C4-2B (cell line): Measurements from ENCODE around the gene KCNA10.

ENCODE experiments used
- ZFX ChIP-seq: fragments of 450-650 bp; IDR thresholded peaks from 2 replicates; pipeline ENCODE4 v1.6.1; 2017
- TF ChIP-seq, protein P1 (sequence below): fragments of 450-650 bp; conservative IDR thresholded peaks from 2 replicates; pipeline ENCODE4 v1.5.1; 2017; ENCODE audit warnings: mild to moderate bottlenecking

DNA sequence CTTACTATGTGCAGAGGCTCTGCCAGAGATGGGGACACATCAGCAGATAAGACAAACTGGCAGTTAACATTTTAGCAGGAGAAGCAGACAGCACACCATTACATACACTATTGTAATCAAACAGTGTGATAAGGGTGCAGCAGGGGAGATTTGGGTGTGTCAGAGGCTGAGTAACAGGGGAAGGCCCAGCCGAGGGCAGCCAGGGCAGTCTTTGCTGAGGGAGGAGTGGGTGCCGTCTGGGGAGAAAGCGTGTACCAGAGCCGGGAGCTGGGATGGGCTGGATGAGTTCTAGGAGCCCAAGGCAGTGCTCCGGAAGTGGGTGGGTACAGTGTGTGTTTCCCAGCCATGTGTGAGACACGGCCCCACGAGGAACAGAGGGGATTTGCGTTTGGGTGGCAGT, 31.2 kb downstream of the KCNA10 start:
- TF ChIP-seq, protein P1, sequence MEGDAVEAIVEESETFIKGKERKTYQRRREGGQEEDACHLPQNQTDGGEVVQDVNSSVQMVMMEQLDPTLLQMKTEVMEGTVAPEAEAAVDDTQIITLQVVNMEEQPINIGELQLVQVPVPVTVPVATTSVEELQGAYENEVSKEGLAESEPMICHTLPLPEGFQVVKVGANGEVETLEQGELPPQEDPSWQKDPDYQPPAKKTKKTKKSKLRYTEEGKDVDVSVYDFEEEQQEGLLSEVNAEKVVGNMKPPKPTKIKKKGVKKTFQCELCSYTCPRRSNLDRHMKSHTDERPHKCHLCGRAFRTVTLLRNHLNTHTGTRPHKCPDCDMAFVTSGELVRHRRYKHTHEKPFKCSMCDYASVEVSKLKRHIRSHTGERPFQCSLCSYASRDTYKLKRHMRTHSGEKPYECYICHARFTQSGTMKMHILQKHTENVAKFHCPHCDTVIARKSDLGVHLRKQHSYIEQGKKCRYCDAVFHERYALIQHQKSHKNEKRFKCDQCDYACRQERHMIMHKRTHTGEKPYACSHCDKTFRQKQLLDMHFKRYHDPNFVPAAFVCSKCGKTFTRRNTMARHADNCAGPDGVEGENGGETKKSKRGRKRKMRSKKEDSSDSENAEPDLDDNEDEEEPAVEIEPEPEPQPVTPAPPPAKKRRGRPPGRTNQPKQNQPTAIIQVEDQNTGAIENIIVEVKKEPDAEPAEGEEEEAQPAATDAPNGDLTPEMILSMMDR: no peak
- TF ChIP-seq ZFX: no peak
